DOHH2 (cell line): ENCODE results near the gene SLC5A10.

ENCODE experiments used
- H3F3A ChIP-seq: fragments of 200-600 bp; sonication (generic), shearing (Covaris generic); 2 replicates; pipeline ENCODE4 v1.6.0; 2016; ENCODE audit warnings: antibody characterized with exemption, mild to moderate bottlenecking; ENCODE audit not compliant: control insufficient read depth, insufficient read depth
- H3K27ac ChIP-seq: fragments of 200-600 bp; sonication (generic); 2 replicates; pipeline ENCODE4 v1.5.1; 2014; ENCODE audit warnings: low read depth, mild to moderate bottlenecking, low read length, moderate library complexity
- H3K27me3 ChIP-seq: fragments of 200-600 bp; sonication (generic); 2 replicates; pipeline ENCODE4 v1.6.1; 2014; ENCODE audit warnings: mild to moderate bottlenecking, low read length, mixed read lengths; ENCODE audit not compliant: control insufficient read depth
- H3K36me3 ChIP-seq: fragments of 200-600 bp; sonication (generic); 2 replicates; pipeline ENCODE4 v1.6.1; 2014; ENCODE audit warnings: mild to moderate bottlenecking, low read length, moderate library complexity, mixed read lengths; ENCODE audit not compliant: control insufficient read depth
- H3K4me1 ChIP-seq: fragments of 200-600 bp; sonication (generic); 2 replicates; pipeline ENCODE4 v1.6.1; 2014; ENCODE audit warnings: mild to moderate bottlenecking, low read length, mixed read lengths; ENCODE audit not compliant: control insufficient read depth
- H3K4me2 ChIP-seq: fragments of 200-600 bp; sonication (generic); 2 replicates; pipeline ENCODE4 v1.6.0; 2014; ENCODE audit warnings: mild to moderate bottlenecking, low read length, moderate library complexity
- H3K4me3 ChIP-seq: fragments of 200-600 bp; sonication (generic); 2 replicates; pipeline ENCODE4 v1.5.1; 2014; ENCODE audit warnings: mild to moderate bottlenecking, low read length, mixed read lengths
- H3K79me2 ChIP-seq: fragments of 200-600 bp; sonication (generic); 2 replicates; pipeline ENCODE4 v1.6.1; 2014; ENCODE audit warnings: mild to moderate bottlenecking, low read length, mixed read lengths; ENCODE audit not compliant: control insufficient read depth
- H3K9me2 ChIP-seq: fragments of 200-600 bp; sonication (generic); replicated peaks from 2 replicates; pipeline ENCODE4 v1.6.1; 2014; ENCODE audit warnings: mild to moderate bottlenecking, low read length, mixed read lengths; ENCODE audit not compliant: control insufficient read depth
- H3K9me3 ChIP-seq: fragments of 200-600 bp; sonication (generic); 2 replicates; pipeline ENCODE4 v1.6.1; 2014; ENCODE audit warnings: antibody characterized with exemption, low read length, mixed read lengths; ENCODE audit not compliant: control insufficient read depth, insufficient read depth
- H4K20me1 ChIP-seq: fragments of 200-600 bp; sonication (generic); 2 replicates; pipeline ENCODE4 v1.6.0; 2014; ENCODE audit warnings: low read depth, mild to moderate bottlenecking, antibody characterized with exemption, low read length, moderate library complexity; ENCODE audit not compliant: control insufficient read depth, insufficient read depth
- CTCF ChIP-seq: fragments of 200-600 bp; sonication (generic); IDR thresholded peaks from one replicate; pipeline ENCODE4 v1.5.1; 2014; ENCODE audit warnings: antibody characterized with exemption, mild to moderate bottlenecking, low read depth, low read length; ENCODE audit not compliant: poor library complexity, severe bottlenecking
- EZH2phosphoT487 ChIP-seq: fragments of 200-600 bp; sonication (generic); IDR thresholded peaks from 2 replicates; pipeline ENCODE4 v1.6.1; 2017; ENCODE audit warnings: borderline replicate concordance, mild to moderate bottlenecking, antibody characterized with exemption, low read length, moderate library complexity, mixed read lengths

SLC5A10 gene

DNA sequence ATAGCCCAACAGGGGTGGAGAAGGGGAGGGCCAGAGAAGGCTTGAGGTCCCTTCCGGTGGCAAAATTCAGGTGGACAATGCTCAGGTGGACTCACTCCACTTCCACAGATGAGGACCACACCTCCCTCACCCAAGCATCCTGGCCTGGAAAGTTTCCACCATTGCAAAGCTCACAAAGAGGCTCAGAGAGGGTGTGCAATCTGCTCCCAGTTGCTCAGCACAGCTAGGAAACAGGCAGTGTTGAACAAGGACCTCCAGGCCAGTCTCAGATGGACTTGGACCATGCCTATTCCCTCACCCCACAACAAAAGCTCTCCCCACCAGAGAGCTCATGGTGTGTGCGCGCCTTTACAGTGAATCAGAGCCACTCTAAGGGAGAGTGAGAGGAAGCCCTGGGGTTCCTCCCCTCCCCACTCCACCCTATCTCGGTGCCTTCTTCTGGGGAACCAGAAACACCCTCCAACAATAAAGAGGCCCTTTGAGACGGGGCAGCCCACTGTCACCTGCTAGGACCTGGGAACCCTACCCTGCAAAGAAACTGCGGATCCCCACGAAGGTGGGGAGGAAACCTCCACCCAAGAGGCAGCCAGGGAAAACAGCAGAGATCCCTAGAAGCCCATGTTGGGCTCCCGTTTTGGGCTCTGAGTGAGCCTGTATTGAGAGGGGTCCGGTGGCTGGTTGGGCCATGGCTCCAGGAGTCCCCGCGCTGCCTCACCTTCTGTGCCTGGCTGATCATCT is 51.0 kb downstream of the SLC5A10 start:
- peaks cover 13% of the 10 kb centered on the region for H3F3A ChIP-seq
- no peaks in the 10 kb centered on the region for H3K27me3 ChIP-seq

GRCh38 chr17:19003543-19004420 is 51.8 kb downstream of the SLC5A10 start:
- Histone ChIP-seq H4K20me1 (peaks cover 6% of the 10 kb centered on the region; the same call in 1 of the 2 replicates), H3K4me1 (peaks cover 40% of the 10 kb centered on the region), H3K79me2 (peaks cover 25% of the 10 kb centered on the region), H3K9me3 (no peaks in the 10 kb centered on the region), H3K4me3 (peak overlapping the region; percentile 84), H3K27ac (peak overlapping the region; percentile 31; the same call in 1 of the 2 replicates), H3K9me2 (no peaks in the 10 kb centered on the region), H3K27me3 (no peaks in the 10 kb centered on the region), H3K4me2 (peak overlapping the region; percentile 79), H3K36me3 (peaks cover 25% of the 10 kb centered on the region), H3F3A (peaks cover 13% of the 10 kb centered on the region)
- TF ChIP-seq EZH2phosphoT487 (no peak), CTCF (no peak)

More for the DNA sequence above, 51.0 kb downstream of the SLC5A10 start:
- Histone ChIP-seq H3K4me2 (peak overlapping the region; percentile 79), H3K27ac (no peak overlapping the region), H4K20me1 (peaks cover 6% of the 10 kb centered on the region; the same call in 1 of the 2 replicates), H3K36me3 (peaks cover 25% of the 10 kb centered on the region), H3K79me2 (peaks cover 25% of the 10 kb centered on the region), H3K9me2 (no peaks in the 10 kb centered on the region), H3K9me3 (no peaks in the 10 kb centered on the region), H3K4me1 (peaks cover 40% of the 10 kb centered on the region), H3K4me3 (peak overlapping the region; percentile 84)
- TF ChIP-seq CTCF = no peak
- TF ChIP-seq EZH2phosphoT487 = no peak

GRCh38 chr17:19004421-19005136 is 52.6 kb downstream of the SLC5A10 start, which contains the start of gene FAM83G:
Gene FAM83G, minus strand, starts transcription at chr17:19004764. Its CDS starts 723 bp downstream, at chr17:19004041.
- peaks cover 13% of the 10 kb centered on the region for H3F3A ChIP-seq
- H3K27ac ChIP-seq = peak within 1 kb of the TSS; percentile 31; the same call in 1 of the 2 replicates

More at GRCh38 chr17:19004421-19005136, 52.6 kb downstream of the SLC5A10 start, which contains the start of gene FAM83G:
- no peaks in the 10 kb centered on the region for H3K9me3 ChIP-seq
- H3K4me1 ChIP-seq = peaks cover 40% of the 10 kb centered on the region
- H3K4me3 ChIP-seq = peak within 1 kb of the TSS; percentile 84
- H3K9me2 ChIP-seq = no peaks in the 10 kb centered on the region
- peak within 1 kb of the TSS; percentile 79 for H3K4me2 ChIP-seq
- peaks cover 25% of the 10 kb centered on the region for H3K36me3 ChIP-seq
- H4K20me1 ChIP-seq = peaks cover 6% of the 10 kb centered on the region; the same call in 1 of the 2 replicates
- TF ChIP-seq EZH2phosphoT487 (no peak), CTCF (no peak)
- H3K79me2 ChIP-seq = peaks cover 25% of the 10 kb centered on the region
- H3K27me3 ChIP-seq = no peaks in the 10 kb centered on the region
